Posterior vena cava (tissue), 2 donors: ENCODE results near the gene SAMD11. TPM values are rescaled to one million over a fixed set of nuclear protein-coding genes. Genes with fewer than 3 reads are reported as not detected.
"Not testable (repeated sequence)": the region's sequence is repeated elsewhere in the genome, so short reads cannot be mapped to it uniquely, and the experiment has no call there.

Experiments
- DNase-seq: peaks from one replicate; pipeline ENCODE4 v3.0.0-alpha.2; 2020; ENCODE audit warnings: low spot score
- intact Hi-C, 2 donors: fragments of 100-400 bp; cut with DNase I; formaldehyde crosslinking; loops; one replicate each; pipeline versions ENCODE4 v1.14.1 to v1.14.2; 2022 to 2023
- total RNA-seq, 2 donors: library from RNA; stranded (reverse); fragmentation: NEBNext Ultra II Directional; extraction: Animal tissue kit (Norgen Biotek cat#: 25700); gene quantifications; one replicate each; pipeline ENCODE4 v1.2.1, GENCODE V29; 2021
- donor health status: DM: yes; HTN: yes; CAD: no.
- donor health status: DM: yes; HTN: yes; CAD: no.

SAMD11 gene
- total RNA-seq, 2 donors from 2014 or later, result 16.5 to 38.0 TPM

- intact Hi-C loops, result loop anchor here in 1 of 2 donors (5.0 kb wide), 1 partner anchor 82 kb away; no protein-coding TSS in a partner anchor
- DNase-seq, result no peak
Measured at GRCh38 chr1:980602-981395, 57.1 kb downstream of the SAMD11 start.

GRCh38 chr1:981491-981954 is 57.8 kb downstream of the SAMD11 start:
- intact Hi-C loops, result loop anchor here in 1 of 2 donors (5.0 kb wide), 1 partner anchor 81 kb away; no protein-coding TSS in a partner anchor
- DNase-seq, result no peak

GRCh38 chr1:981955-982558 is 58.3 kb downstream of the SAMD11 start, which contains the start of gene PERM1:
TSS of gene PERM1 (minus strand) at chr1:982093. CDS start at chr1:981029, 1,064 bp downstream.
- intact Hi-C loops, result loop anchor here in 1 of 2 donors (5.0 kb wide), 1 partner anchor 80 kb away; no protein-coding TSS in a partner anchor
- DNase-seq, result no peak

- intact Hi-C loops, result loop anchor here in 1 of 2 donors (5.0 kb wide), 1 partner anchor 79 kb away; no protein-coding TSS in a partner anchor
- no peak for DNase-seq
Measured at GRCh38 chr1:982765-983436, 59.2 kb downstream of the SAMD11 start.

- DNase-seq, result no peak
- intact Hi-C loops, result loop anchor here in 1 of 2 donors (5.0 kb wide), 1 partner anchor 78 kb away; no protein-coding TSS in a partner anchor
Measured at GRCh38 chr1:983798-984475, 60.2 kb downstream of the SAMD11 start.

GRCh38 chr1:984476-984814 is 60.7 kb downstream of the SAMD11 start:
- no peak for DNase-seq
- intact Hi-C loops, result loop anchor here in 1 of 2 donors (5.0 kb wide), 1 partner anchor 78 kb away; no protein-coding TSS in a partner anchor

GRCh38 chr1:985126-985525 is 61.4 kb downstream of the SAMD11 start:
- intact Hi-C loops, result no loop called here
- no peak for DNase-seq

- intact Hi-C loops, DNase-seq: not testable (repeated sequence)
Measured at GRCh38 chr1:988061-988460, 64.3 kb downstream of the SAMD11 start.

- DNase-seq, intact Hi-C loops: not testable (repeated sequence)
Measured at GRCh38 chr1:991275-991674, 67.6 kb downstream of the SAMD11 start.

- no peak for DNase-seq
- intact Hi-C loops, result no loop called here
Measured at GRCh38 chr1:991895-992294, 68.2 kb downstream of the SAMD11 start.

- intact Hi-C loops, result no loop called here
- DNase-seq, result no peak
Measured at GRCh38 chr1:992362-992761, 68.6 kb downstream of the SAMD11 start.

- intact Hi-C loops, result no loop called here
- DNase-seq, result no peak
Measured at GRCh38 chr1:993379-993995, 69.8 kb downstream of the SAMD11 start.

Other genes starting within 250 kb of the SAMD11 start
- not detected for gene OR4F16, start 237.3 kb upstream of the SAMD11 start, total RNA-seq
- gene NOC2L, start 35.3 kb downstream of the SAMD11 start, total RNA-seq, result 10 to 100 TPM; 42.8 to 44.5 TPM
- gene KLHL17, start 36.7 kb downstream of the SAMD11 start, total RNA-seq, result 1 to 10 TPM; 8.5 to 8.9 TPM
- gene PLEKHN1, start 42.6 kb downstream of the SAMD11 start, total RNA-seq, result under 1 TPM; 0.86 to 0.88 TPM
- gene PERM1, start 58.2 kb downstream of the SAMD11 start, total RNA-seq, result under 1 TPM in 1 of 2 donors, not detected in 1; 0.24 TPM
- gene HES4, start 76.2 kb downstream of the SAMD11 start, total RNA-seq, result 10 to 100 TPM; 53.5 to 54.4 TPM
- gene ISG15, start 89.6 kb downstream of the SAMD11 start, total RNA-seq, result 10 to 100 TPM; 22.9 to 47.3 TPM
- 10 to 100 TPM; 18.8 to 26.8 TPM for gene AGRN, start 96.2 kb downstream of the SAMD11 start, total RNA-seq
- not detected for gene RNF223, start 150.4 kb downstream of the SAMD11 start, total RNA-seq
- gene C1orf159, start 192.2 kb downstream of the SAMD11 start, total RNA-seq, result 1 to 10 TPM; 6.7 to 7.4 TPM
- under 1 TPM in 1 of 2 donors, not detected in 1; 0.19 TPM for gene TTLL10, start 250.0 kb downstream of the SAMD11 start, total RNA-seq